H1 (cell line): ENCODE results near the gene CFAP65. TPM values are rescaled to one million over a fixed set of nuclear protein-coding genes. Genes with fewer than 3 reads are reported as not detected.

Experiments
- CTCF ChIA-PET: fragments of 300-600 bp; sonication (Branson Sonifier 250); formaldehyde crosslinking; loops from one replicate; lab custom pipeline; 2021; ENCODE audit not compliant: partially characterized antibody; lab: Charles Lee
- POLR2A ChIA-PET: fragments of 300-600 bp; sonication (Branson Sonifier 250); formaldehyde crosslinking; loops from one replicate; lab custom pipeline; 2021; ENCODE audit warnings: inconsistent platforms; ENCODE audit not compliant: partially characterized antibody; lab: Charles Lee
- DNase-seq, 2 experiments: peaks; one replicate each; pipeline versions ENCODE4 v3.0.0 to v3.0.0-alpha.2; 2010 to 2022; ENCODE audit warnings: low spot score in 2 of 2, low read depth in 1 of 2, mixed read lengths in 1 of 2
- FAIRE-seq: peaks from 2 replicates; lab custom pipeline; 2011; peaks lifted over from hg19 to GRCh38; lab: Jason Lieb, UNC
- H2AFZ ChIP-seq: 2 replicates; pipeline ENCODE4 v1.8.1; 2012; ENCODE audit warnings: low read length, inconsistent platforms
- H2AK5ac ChIP-seq: 2 replicates; pipeline ENCODE4 v1.6.1; 2013; ENCODE audit warnings: low read depth, low read length
- H2BK120ac ChIP-seq: replicated peaks from 2 replicates; pipeline ENCODE3; 2013; ENCODE audit warnings: low read depth, low read length, inconsistent platforms
- H2BK12ac ChIP-seq: 2 replicates; pipeline ENCODE4 v1.6.1; 2013; ENCODE audit warnings: low read depth, low read length
- H2BK15ac ChIP-seq: 2 replicates; pipeline ENCODE4 v1.6.1; 2013; ENCODE audit warnings: low read length
- H2BK20ac ChIP-seq: 2 replicates; pipeline ENCODE4 v1.6.1; 2013; ENCODE audit warnings: low read length
- H2BK5ac ChIP-seq: 2 replicates; pipeline ENCODE4 v1.6.1; 2013; ENCODE audit warnings: low read depth, low read length
- H3K14ac ChIP-seq: 2 replicates; pipeline ENCODE4 v1.6.1; 2013; ENCODE audit warnings: inconsistent platforms; ENCODE audit not compliant: insufficient read length
- H3K18ac ChIP-seq: 2 replicates; pipeline ENCODE4 v1.6.1; 2013; ENCODE audit warnings: low read length; ENCODE audit errors: extremely low read depth
- H3K23ac ChIP-seq: 2 replicates; pipeline ENCODE4 v1.6.1; 2013; ENCODE audit warnings: inconsistent platforms; ENCODE audit not compliant: insufficient read length
- H3K23me2 ChIP-seq: 2 replicates; pipeline ENCODE4 v1.6.1; 2013; ENCODE audit warnings: low read depth, low read length
- H3K27ac ChIP-seq: 2 replicates; pipeline ENCODE4 v1.6.1; 2011; ENCODE audit warnings: low read depth, low read length, inconsistent platforms
- H3K27me3 ChIP-seq, 4 experiments: replicated peaks in 1 of 4; 1 replicate in 1 of 4; 2 replicates in 3 of 4; pipeline versions ENCODE4 v1.6.1 to v1.8.1; 2011 to 2013; ENCODE audit warnings: low read length in 3 of 4, mild to moderate bottlenecking in 3 of 4, inconsistent platforms in 2 of 4, mixed read lengths in 2 of 4, moderate library complexity in 1 of 4; ENCODE audit not compliant: control insufficient read depth in 3 of 4, insufficient read depth in 3 of 4; ENCODE audit errors: extremely low read depth in 1 of 4
- H3K36me3 ChIP-seq, 4 experiments: 2 replicates each; pipeline versions ENCODE4 v1.6.1 to v1.8.1; 2011 to 2013; ENCODE audit warnings: mild to moderate bottlenecking in 4 of 4, low read length in 3 of 4, moderate library complexity in 2 of 4, control low read depth in 1 of 4, inconsistent platforms in 1 of 4; ENCODE audit not compliant: insufficient read depth in 4 of 4, control insufficient read depth in 2 of 4
- H3K4ac ChIP-seq: replicated peaks from 2 replicates; pipeline ENCODE3; 2013; ENCODE audit warnings: low read length, low read depth, mixed read lengths, inconsistent platforms; ENCODE audit not compliant: insufficient read length
- H3K4me1 ChIP-seq, 4 experiments: replicated peaks in 1 of 4; 1 replicate in 1 of 4; 2 replicates in 3 of 4; pipeline versions ENCODE4 v1.6.1 to v1.8.1; 2011 to 2013; ENCODE audit warnings: low read length in 3 of 4, inconsistent platforms in 2 of 4, mixed read lengths in 1 of 4; ENCODE audit not compliant: insufficient read depth in 4 of 4, control insufficient read depth in 3 of 4
- H3K4me2 ChIP-seq, 2 experiments: 2 replicates each; pipeline versions ENCODE4 v1.6.1 to v1.8.1; 2011 to 2013; ENCODE audit warnings: low read depth in 2 of 2, low read length in 2 of 2, control low read depth in 1 of 2, inconsistent platforms in 1 of 2, mild to moderate bottlenecking in 1 of 2; ENCODE audit not compliant: insufficient read depth in 1 of 2
- H3K4me3 ChIP-seq, 4 experiments: fragments of 200-600, 300-600 bp in 1 of 4; sonication (generic), shearing (Covaris generic), sonication (Bioruptor Twin) in 1 of 4; 2 replicates each; pipeline versions ENCODE4 v1.5.1 to v1.8.1; 2011 to 2016; ENCODE audit warnings: low read length in 4 of 4, low read depth in 3 of 4, control low read depth in 2 of 4, inconsistent platforms in 2 of 4, mild to moderate bottlenecking in 2 of 4, mixed read lengths in 1 of 4, moderate library complexity in 1 of 4; ENCODE audit not compliant: insufficient read depth in 2 of 4; ENCODE audit errors: extremely low read depth in 1 of 4
- H3K56ac ChIP-seq: replicated peaks from 2 replicates; pipeline ENCODE3; 2013; ENCODE audit warnings: low read depth, mild to moderate bottlenecking, mixed read lengths, low read length, inconsistent platforms; ENCODE audit not compliant: insufficient read length
- H3K79me1 ChIP-seq: 2 replicates; pipeline ENCODE4 v1.6.1; 2013; ENCODE audit warnings: low read depth, low read length, control low read depth
- H3K79me2 ChIP-seq, 2 experiments: 2 replicates each; pipeline versions ENCODE4 v1.6.1 to v1.8.1; 2012 to 2013; ENCODE audit warnings: low read length in 2 of 2, mild to moderate bottlenecking in 2 of 2, inconsistent platforms in 1 of 2; ENCODE audit not compliant: insufficient read depth in 2 of 2, control insufficient read depth in 1 of 2
- H3K9ac ChIP-seq, 4 experiments: replicated peaks in 1 of 4; 1 replicate in 1 of 4; 2 replicates in 3 of 4; pipeline versions ENCODE4 v1.6.1 to v1.8.1; 2011 to 2013; ENCODE audit warnings: low read depth in 3 of 4, low read length in 3 of 4, control low read depth in 2 of 4, mild to moderate bottlenecking in 2 of 4, moderate library complexity in 2 of 4, inconsistent platforms in 1 of 4; ENCODE audit errors: extremely low read depth in 1 of 4
- H3K9me3 ChIP-seq, 2 experiments: 2 replicates each; pipeline versions ENCODE4 v1.6.1 to v1.8.1; 2012 to 2013; ENCODE audit warnings: mild to moderate bottlenecking in 2 of 2, moderate library complexity in 2 of 2, control low read depth in 1 of 2, inconsistent platforms in 1 of 2, low read depth in 1 of 2, low read length in 1 of 2, mixed read lengths in 1 of 2; ENCODE audit not compliant: insufficient read depth in 2 of 2
- H4K20me1 ChIP-seq, 2 experiments: replicated peaks in 1 of 2; 2 replicates each; pipeline versions ENCODE3 to v1.8.1; 2011 to 2013; ENCODE audit warnings: inconsistent platforms in 2 of 2, low read length in 2 of 2, mild to moderate bottlenecking in 1 of 2; ENCODE audit not compliant: insufficient read depth in 2 of 2, control insufficient read depth in 1 of 2
- H4K5ac ChIP-seq: 2 replicates; pipeline ENCODE4 v1.6.1; 2013; ENCODE audit warnings: low read length, low read depth, mixed read lengths, inconsistent platforms; ENCODE audit not compliant: insufficient read length
- H4K8ac ChIP-seq: 2 replicates; pipeline ENCODE4 v1.8.0; 2013; ENCODE audit warnings: mild to moderate bottlenecking, moderate library complexity, low read length, inconsistent platforms; ENCODE audit not compliant: insufficient read depth; ENCODE audit errors: extremely low read depth
- H4K91ac ChIP-seq: replicated peaks from 2 replicates; pipeline ENCODE3; 2013; ENCODE audit warnings: low read length, mixed read lengths, inconsistent platforms; ENCODE audit not compliant: insufficient read length
- CHD1 ChIP-seq: IDR thresholded peaks from 2 replicates; pipeline ENCODE4 v1.6.1; 2012; ENCODE audit warnings: low read depth, low read length, improper control_type of control experiment
- EZH2 ChIP-seq: fragments of 200-600 bp; sonication (generic); IDR thresholded peaks from 2 replicates; pipeline ENCODE4 v1.7.1; 2012; ENCODE audit warnings: low read depth, mild to moderate bottlenecking, moderate library complexity, low read length, inconsistent platforms; ENCODE audit not compliant: severe bottlenecking
- WGBS, 2 experiments: shearing (Covaris generic) in 1 of 2; methylation state at CpG; one replicate each; pipeline versions ENCODE4 v1.1.6 to v1.1.7; 2013 to 2015; ENCODE audit warnings: low lambda C conversion rate in 2 of 2, mixed read lengths in 2 of 2, inconsistent platforms in 1 of 2, low coverage in 1 of 2, missing lambda C conversion rate in 1 of 2; ENCODE audit not compliant: insufficient replicate concordance in 2 of 2, insufficient coverage in 1 of 2, insufficient read length in 1 of 2; ENCODE audit errors: extremely low coverage in 1 of 2, missing lambda C conversion rate in 1 of 2; 5-methylcytosine and 5-hydroxymethylcytosine counted together
- polyA plus RNA-seq, 7 experiments: library from polyadenylated mRNA; depleted of rRNA in 3 of 7; stranded (reverse) in 5 of 7; unstranded in 2 of 7; fragments of >200 nt in 5 of 7; fragments of 200-250 nt in 2 of 7; gene quantifications; 1 replicate in 5 of 7; 2 replicates in 1 of 7; 4 replicates in 1 of 7; pipeline versions ENCODE4 v1.2.1 to v1.2.3, GENCODE V29; 2011 to 2013; ENCODE audit warnings: missing spikeins in 2 of 7, mixed read lengths in 2 of 7
- total RNA-seq: library from RNA; stranded (reverse); fragmentation: NEBNext Ultra II Directional; extraction: Animal tissue kit (Norgen Biotek cat#: 25700); gene quantifications from 2 replicates; pipeline ENCODE4 v1.2.1, GENCODE V29; 2021

Gene CFAP65
- total and polyA plus RNA-seq, 2 of the 8 experiments (the other 6 are each of a cell fraction or from before 2014, with no cell fraction given): 0.19 to 0.45 TPM

DNA sequence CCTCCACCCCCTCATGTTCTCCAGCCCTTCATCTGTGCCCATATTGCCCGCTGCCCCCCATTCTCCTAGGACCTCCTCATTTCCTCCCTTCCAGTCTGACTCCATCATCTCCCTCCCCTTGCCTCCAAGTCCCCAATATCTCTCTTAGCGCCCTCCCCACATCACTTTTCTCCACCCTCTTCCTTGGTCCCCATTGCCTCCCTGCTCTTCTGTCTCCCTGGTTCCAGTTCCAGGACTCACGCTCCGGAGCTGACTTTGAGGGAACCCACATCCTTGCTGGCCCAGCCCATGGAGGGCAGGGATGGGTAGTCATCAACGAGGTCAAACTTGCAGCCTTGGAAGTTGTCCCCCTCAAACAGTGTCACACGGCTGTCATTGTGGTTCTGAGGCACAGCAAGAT is 50.7 kb downstream of the CFAP65 start:
- peaks cover 99 to 100% (median 100%) of the 10 kb centered on the region in 4 experiments for H3K27me3 ChIP-seq
- CTCF ChIA-PET: interaction anchor here (0.9 to 19.5 kb wide), 12 partner anchors 8 to 168 kb away, joined by 3 to 284 read pairs (median 4); partner anchors contain the start of gene FEV

More for the DNA sequence above, 50.7 kb downstream of the CFAP65 start:
- H3K4me2 ChIP-seq: no peak overlapping the region
- FAIRE-seq (no peak), DNase-seq (no peak)
- H2BK20ac ChIP-seq: no peak overlapping the region
- H3K4me3 ChIP-seq: no peak overlapping the region
- H4K8ac ChIP-seq: no peak overlapping the region
- POLR2A ChIA-PET: interaction anchor here (1.0 to 1.3 kb wide), 3 partner anchors 8 to 31 kb away, joined by 3 to 4 read pairs (median 4); partner anchors contain the start of gene CDK5R2
- 26% methylated on average over 6 of the region's 6 CpGs; no CpG with 5 or more reads in 1 of the 2 experiments for WGBS, 2 experiments
- H3K14ac ChIP-seq: no peak overlapping the region
- no peak overlapping the region for H2AFZ ChIP-seq
- no peak overlapping the region for H3K4ac ChIP-seq
- peaks cover 0 to 6% (median 0%) of the 10 kb centered on the region in 4 experiments; a peak in 1 of 8 replicates for H3K36me3 ChIP-seq
- no peak overlapping the region for H3K27ac ChIP-seq
- peaks cover 0 to 17% (median 6%) of the 10 kb centered on the region in 4 experiments; a peak in 6 of 7 replicates for H3K4me1 ChIP-seq
- H4K91ac ChIP-seq: no peak overlapping the region
- H4K20me1 ChIP-seq: peaks cover 35 to 47% of the 10 kb centered on the region in 2 experiments
- H3K9ac ChIP-seq: no peak overlapping the region
- H2BK15ac ChIP-seq: no peak overlapping the region
- H3K9me3 ChIP-seq: no peaks in the 10 kb centered on the region
- no peak overlapping the region for H3K23ac ChIP-seq
- no peaks in the 10 kb centered on the region for H3K79me2 ChIP-seq
- H3K56ac ChIP-seq: no peak overlapping the region
- H3K23me2 ChIP-seq: no peaks in the 10 kb centered on the region; the same call in 1 of the 2 replicates
- no peak overlapping the region for H2BK5ac ChIP-seq
- no peak overlapping the region for H2BK120ac ChIP-seq
- no peak overlapping the region for H2AK5ac ChIP-seq
- no peak overlapping the region for H3K18ac ChIP-seq
- peak; percentile 3 for TF ChIP-seq EZH2
- TF ChIP-seq CHD1: no peak
- no peak overlapping the region for H2BK12ac ChIP-seq
- H3K79me1 ChIP-seq: no peaks in the 10 kb centered on the region
- no peak overlapping the region for H4K5ac ChIP-seq
